ENCODE data around the gene HIC1. TPM values are rescaled to one million over a fixed set of nuclear protein-coding genes. Genes with fewer than 3 reads are reported as not detected.

The HIC1 gene
- total RNA-seq, 4 donors from 2014 or later: 3.6 to 26.8 (median 10.0) TPM

DNA sequence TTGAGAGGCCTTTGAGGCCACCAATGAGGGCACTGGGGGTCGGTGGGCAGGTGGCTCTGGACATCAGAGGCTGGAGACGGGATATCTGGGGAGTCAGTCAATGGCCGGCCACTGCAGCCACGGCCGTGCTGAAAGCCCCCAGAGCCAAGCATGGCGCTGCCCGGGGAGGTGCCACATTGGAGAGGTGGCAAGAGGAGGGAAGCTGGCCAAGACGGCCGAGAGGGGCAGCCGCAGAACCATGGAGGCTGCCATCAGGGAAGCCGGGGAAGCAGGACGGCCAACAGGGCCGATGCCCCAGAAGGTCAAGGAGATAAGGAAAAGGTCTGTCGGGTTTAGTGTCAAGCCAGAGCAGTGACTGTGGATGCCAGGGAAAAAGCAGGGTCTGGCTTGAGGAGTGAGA, 39.6 kb upstream of the HIC1 start:
- TF ChIP-seq, protein P1, sequence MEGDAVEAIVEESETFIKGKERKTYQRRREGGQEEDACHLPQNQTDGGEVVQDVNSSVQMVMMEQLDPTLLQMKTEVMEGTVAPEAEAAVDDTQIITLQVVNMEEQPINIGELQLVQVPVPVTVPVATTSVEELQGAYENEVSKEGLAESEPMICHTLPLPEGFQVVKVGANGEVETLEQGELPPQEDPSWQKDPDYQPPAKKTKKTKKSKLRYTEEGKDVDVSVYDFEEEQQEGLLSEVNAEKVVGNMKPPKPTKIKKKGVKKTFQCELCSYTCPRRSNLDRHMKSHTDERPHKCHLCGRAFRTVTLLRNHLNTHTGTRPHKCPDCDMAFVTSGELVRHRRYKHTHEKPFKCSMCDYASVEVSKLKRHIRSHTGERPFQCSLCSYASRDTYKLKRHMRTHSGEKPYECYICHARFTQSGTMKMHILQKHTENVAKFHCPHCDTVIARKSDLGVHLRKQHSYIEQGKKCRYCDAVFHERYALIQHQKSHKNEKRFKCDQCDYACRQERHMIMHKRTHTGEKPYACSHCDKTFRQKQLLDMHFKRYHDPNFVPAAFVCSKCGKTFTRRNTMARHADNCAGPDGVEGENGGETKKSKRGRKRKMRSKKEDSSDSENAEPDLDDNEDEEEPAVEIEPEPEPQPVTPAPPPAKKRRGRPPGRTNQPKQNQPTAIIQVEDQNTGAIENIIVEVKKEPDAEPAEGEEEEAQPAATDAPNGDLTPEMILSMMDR (IDR thresholded peaks at IDR 0.05; ENCODE audit: low read depth): no peak

DNA sequence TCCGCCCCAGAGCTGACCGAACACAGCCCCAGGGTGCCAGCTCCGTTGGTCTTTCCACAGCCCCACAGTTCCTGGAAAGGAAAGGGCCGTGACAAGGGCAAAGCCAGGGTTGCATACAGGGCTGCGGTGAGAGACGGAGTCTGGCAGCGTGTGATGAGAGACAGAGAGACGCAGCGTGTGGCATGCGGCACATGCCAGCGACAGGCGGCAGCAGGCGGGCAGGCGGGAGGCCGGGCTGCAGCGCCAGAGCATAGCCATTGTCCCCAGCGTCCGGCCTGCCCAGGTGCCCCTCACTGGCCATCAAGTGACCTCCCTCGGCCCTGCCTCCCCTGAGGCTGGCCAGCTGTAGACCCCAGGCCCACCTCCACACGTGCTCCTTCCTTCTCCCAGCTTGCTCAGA, 38.4 kb upstream of the HIC1 start:
- TF ChIP-seq, protein P1 (IDR thresholded peaks at IDR 0.05; ENCODE audit: low read depth): no peak

DNA sequence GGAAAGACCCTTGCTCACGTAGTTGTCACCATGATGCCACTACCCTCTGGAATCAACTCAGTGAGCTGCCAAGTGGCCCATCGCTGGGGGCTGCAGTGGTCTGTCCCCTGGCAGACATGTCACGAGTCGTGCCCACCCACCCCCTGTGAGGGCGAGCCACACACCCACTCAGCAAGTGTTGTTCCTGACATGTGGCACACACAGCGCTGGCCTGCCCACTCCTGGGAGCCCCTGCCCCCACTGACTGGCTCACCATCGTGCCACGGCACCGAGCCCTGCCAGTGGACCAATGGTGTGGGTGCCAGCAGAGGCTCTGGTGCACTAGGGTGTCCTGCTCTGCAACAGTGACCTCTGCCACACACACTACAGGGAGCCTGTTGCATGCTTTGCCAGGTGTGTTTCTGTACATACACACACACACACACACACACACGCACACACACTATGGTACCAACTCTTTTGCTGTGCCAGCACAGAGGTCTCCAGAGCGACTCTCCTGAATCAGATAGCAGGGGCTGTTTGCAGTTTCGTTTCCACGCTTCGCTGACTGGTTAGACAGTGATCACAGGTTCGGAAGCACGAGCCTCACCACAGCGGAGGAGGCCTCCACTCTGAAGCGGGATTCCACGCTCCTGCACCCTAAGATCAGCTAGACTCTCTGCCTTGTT, 37.5 kb upstream of the HIC1 start:
- TF ChIP-seq, protein P1 (IDR thresholded peaks at IDR 0.05; ENCODE audit: low read depth): no peak

DNA sequence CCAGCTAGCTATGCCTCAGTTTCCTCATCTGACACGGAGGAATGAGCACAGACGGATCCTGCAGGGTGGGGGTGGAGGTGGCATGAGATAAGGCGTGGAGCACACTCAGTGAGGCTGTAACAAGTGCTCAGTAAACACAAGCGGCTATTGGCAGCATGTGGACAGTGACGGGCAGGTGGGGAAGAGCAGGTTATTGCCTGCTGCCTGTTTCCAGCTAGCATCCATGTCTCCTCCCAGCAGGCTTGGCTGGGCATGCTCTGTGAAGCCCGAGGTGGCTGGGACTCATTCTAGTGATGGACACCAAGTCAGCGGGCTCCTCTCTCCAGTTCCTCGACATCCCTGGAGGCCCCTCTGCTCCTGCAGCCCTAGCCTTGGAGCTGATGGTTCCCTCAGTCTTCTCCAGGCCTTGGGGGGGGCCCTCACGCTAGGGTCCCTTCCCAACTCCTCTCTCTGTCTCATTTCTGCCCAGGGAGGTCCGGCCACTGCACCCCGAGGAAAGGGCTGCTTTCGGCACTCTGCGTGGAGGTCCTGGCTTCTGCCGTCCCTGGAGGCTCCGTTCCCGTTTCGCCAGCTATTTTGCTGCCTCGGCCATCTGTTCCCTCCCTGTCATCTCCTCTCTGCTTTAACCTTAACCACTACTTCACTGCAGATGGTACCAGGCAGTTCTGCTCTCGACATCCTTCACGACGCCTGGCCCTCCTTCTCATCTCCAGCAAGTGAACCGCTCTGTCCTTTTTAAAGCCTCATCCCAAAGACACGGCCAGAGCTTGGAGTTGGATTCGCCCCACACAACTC, 36.0 kb upstream of the HIC1 start:
- TF ChIP-seq, protein P1 (IDR thresholded peaks at IDR 0.05; ENCODE audit: low read depth): no peak

DNA sequence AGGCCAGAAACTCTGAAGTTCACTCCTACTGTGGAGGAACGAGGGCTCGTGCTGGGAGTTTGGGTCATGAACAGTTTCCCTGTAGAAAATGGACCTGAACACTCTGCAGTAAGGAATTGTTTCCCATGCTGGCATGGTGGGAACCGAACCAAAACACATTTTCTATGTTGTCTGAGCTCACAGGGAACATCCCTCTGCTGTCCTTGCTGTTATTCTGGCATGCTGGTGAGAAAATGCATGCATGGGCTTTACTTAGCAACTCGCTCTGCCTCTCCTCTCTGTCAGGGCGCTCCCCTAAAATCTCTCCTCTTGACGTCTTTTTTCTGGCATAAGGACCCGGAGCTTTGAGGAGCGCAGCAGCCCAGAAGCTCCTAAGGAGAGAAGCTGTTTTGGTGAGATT, 35.2 kb upstream of the HIC1 start:
- TF ChIP-seq, protein P1 (IDR thresholded peaks at IDR 0.05; ENCODE audit: low read depth): no peak

DNA sequence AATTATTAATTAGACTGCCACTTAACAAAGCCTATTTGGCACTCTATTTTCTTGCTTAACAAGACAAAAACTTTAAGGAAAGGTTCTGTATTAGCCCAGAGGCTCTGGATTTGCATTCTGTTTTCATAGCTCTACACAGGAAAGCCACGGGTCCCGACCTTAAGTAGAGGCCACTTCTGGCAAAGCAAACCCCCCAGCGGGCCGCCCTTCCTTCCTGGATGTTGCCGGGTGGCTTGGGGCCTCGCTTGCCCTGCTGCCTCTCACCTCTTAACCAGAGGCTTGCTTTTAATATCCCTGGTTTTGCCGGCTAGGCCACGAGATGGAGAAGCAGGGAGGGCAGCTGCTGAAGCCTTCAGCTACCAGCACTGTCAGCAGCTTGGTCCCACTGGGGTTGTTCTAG, 34.2 kb upstream of the HIC1 start:
- TF ChIP-seq, protein P1 (IDR thresholded peaks at IDR 0.05; ENCODE audit: low read depth): no peak

DNA sequence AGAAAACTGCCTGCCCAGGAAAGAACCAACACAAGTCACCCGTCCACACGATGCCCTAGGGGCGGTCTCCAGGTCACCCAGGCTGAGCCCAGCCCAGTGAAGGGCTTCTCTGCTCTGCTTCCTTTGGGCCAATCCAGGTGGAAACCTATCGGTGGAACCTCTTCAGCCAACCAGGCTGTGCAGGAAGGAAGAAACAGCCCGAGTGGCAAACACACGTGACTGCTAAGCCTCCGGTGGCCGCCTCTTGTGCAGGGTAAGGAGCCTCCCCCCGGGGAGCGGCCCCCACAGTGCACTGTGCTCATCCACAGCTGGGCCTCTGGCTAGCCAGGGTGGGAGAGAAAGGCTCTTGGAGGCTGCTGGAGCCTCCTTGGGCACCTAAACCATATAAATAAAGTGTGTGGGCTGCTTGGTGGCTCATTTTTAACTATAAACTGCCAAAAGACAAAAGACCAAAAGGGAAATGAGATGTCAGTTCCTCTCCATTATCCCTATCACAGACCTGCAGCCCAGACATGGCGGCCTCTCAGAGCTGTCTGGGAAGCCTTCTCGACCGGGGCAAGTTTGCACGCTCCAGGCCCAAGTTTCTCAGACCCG, 32.2 kb upstream of the HIC1 start:
- TF ChIP-seq, protein P1 (IDR thresholded peaks at IDR 0.05; ENCODE audit: low read depth): no peak

Data from subcutaneous adipose tissue (tissue), 4 donors.